HFFc6 (cell line): ENCODE measurements around the gene WFDC11. TPM values are rescaled to one million over a fixed set of nuclear protein-coding genes. Genes with fewer than 3 reads are reported as not detected.
"Not testable (repeated sequence)": the region's sequence is repeated elsewhere in the genome, so short reads cannot be mapped to it uniquely, and the experiment has no call there.

Experiments
- DNase-seq: peaks from one replicate; pipeline ENCODE4 v3.0.0-alpha.2; 2018
- H3K27ac Mint-ChIP-seq: 2 replicates; pipeline ENCODE4 v1.8.0; 2020; ENCODE audit warnings: mild to moderate bottlenecking, mixed read lengths
- H3K27me3 Mint-ChIP-seq: 2 replicates; pipeline ENCODE4 v1.8.0; 2021; ENCODE audit warnings: mild to moderate bottlenecking, moderate library complexity, mixed read lengths; ENCODE audit not compliant: insufficient read depth
- H3K36me3 Mint-ChIP-seq: 2 replicates; pipeline ENCODE4 v1.8.0; 2021; ENCODE audit warnings: low read depth, mixed read lengths
- H3K4me1 Mint-ChIP-seq: 2 replicates; pipeline ENCODE4 v1.8.0; 2020; ENCODE audit warnings: low read depth, mixed read lengths
- H3K4me3 Mint-ChIP-seq: 2 replicates; pipeline ENCODE4 v1.8.0; 2020; ENCODE audit warnings: mild to moderate bottlenecking, moderate library complexity, mixed read lengths
- H3K9me3 Mint-ChIP-seq: 2 replicates; pipeline ENCODE4 v1.8.0; 2020; ENCODE audit warnings: mild to moderate bottlenecking, mixed read lengths
- total RNA-seq, 6 experiments: library from RNA; stranded (reverse); fragmentation: NEBNext Ultra II Directional; extraction: Animal tissue kit (Norgen Biotek cat#: 25700); gene quantifications; 2 replicates in 1 of 6; 3 replicates in 5 of 6; pipeline ENCODE4 v1.2.3, GENCODE V29; 2021
- TF ChIP-seq, protein P1 (sequence below): fragments of 200-600 bp; sonication (generic); IDR thresholded peaks from 2 replicates; pipeline ENCODE4 v1.5.0; 2021; ENCODE audit warnings: antibody characterized with exemption, mild to moderate bottlenecking

The WFDC11 gene
- total RNA-seq, 6 experiments from 2014 or later, result not detected

DNA sequence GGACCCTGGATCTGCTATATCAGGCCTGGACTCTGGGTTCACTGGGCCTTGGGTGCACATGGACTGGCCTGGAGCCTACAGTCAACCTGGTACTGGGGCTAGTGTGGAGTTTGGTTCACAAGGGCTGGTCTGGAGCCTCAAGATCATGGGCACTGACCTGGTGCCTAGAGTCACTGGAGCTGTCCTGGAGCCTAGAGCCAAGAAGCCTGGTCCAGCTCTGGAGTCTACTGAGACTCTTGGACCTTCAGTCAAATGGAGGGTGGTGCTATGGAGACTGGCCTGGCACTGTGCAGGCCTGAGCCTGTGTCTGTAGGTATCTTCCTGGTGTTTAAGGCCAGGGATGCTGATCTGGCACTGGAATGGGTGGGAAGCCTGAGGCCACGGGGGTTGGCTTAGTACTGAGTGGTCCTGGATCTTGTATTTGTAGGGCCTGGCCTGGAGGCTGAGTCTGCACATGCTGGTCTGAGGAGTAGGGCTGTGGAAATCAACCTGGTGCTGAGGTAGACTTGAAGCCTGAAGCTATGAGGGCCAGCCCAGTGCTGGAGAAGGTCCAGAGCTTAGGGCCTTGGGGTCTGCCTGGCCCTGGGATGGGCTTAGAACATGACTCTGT is 22.5 kb downstream of the WFDC11 start:
- no peak overlapping the region for H3K27ac Mint-ChIP-seq
- no peak for DNase-seq
- TF ChIP-seq, protein P1, sequence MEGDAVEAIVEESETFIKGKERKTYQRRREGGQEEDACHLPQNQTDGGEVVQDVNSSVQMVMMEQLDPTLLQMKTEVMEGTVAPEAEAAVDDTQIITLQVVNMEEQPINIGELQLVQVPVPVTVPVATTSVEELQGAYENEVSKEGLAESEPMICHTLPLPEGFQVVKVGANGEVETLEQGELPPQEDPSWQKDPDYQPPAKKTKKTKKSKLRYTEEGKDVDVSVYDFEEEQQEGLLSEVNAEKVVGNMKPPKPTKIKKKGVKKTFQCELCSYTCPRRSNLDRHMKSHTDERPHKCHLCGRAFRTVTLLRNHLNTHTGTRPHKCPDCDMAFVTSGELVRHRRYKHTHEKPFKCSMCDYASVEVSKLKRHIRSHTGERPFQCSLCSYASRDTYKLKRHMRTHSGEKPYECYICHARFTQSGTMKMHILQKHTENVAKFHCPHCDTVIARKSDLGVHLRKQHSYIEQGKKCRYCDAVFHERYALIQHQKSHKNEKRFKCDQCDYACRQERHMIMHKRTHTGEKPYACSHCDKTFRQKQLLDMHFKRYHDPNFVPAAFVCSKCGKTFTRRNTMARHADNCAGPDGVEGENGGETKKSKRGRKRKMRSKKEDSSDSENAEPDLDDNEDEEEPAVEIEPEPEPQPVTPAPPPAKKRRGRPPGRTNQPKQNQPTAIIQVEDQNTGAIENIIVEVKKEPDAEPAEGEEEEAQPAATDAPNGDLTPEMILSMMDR, result no peak
- no peak overlapping the region for H3K4me3 Mint-ChIP-seq
- no peaks in the 10 kb centered on the region for H3K9me3 Mint-ChIP-seq
- H3K27me3 Mint-ChIP-seq, result peaks cover 4% of the 10 kb centered on the region
- no peaks in the 10 kb centered on the region for H3K4me1 Mint-ChIP-seq
- no peaks in the 10 kb centered on the region for H3K36me3 Mint-ChIP-seq

DNA sequence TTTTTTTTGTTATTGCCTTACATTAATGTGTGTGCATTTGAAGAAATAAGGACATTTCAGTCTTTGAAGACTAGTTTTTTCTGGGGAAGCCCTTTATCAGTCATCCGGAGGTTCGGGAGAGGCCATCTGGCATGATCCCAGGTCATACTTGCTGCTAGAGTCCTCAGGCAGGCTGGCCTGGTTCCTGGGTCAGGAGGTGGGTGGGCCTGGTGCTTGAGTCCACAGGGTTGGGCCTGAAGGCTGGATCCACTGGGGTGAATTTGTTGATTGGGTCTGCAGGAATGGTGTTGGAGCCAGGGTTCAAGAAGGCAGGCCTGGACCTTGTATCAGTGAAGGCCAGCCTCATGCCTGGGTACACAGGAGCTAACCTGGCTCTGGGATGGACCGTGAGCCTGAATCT is 23.2 kb downstream of the WFDC11 start:
- no peaks in the 10 kb centered on the region for H3K9me3 Mint-ChIP-seq
- no peak overlapping the region for H3K27ac Mint-ChIP-seq
- TF ChIP-seq, protein P1, result no peak
- no peaks in the 10 kb centered on the region for H3K4me1 Mint-ChIP-seq
- peaks cover 3% of the 10 kb centered on the region for H3K27me3 Mint-ChIP-seq
- no peak for DNase-seq
- no peak overlapping the region for H3K4me3 Mint-ChIP-seq
- H3K36me3 Mint-ChIP-seq, result no peaks in the 10 kb centered on the region

DNA sequence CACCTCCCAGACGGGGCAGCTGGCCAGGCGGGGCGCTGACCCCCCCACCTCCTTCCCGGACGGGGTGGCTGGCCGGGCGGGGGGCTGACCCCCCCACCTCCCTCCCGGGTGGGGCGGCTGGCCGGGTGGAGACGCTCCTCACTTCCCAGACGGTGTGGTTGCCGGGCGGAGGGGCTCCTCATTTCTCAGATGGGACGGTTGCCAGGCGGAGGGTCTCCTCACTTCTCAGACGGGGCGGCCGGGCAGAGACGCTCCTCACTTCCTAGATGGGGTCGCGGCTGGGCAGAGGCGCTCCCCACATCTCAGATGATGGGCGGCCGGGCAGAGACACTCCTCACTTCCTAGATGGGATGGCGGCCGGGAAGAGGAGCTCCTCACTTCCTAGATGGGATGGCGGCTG is 24.2 kb downstream of the WFDC11 start:
- not testable (repeated sequence) for DNase-seq, H3K27me3 Mint-ChIP-seq, H3K4me3 Mint-ChIP-seq, H3K4me1 Mint-ChIP-seq, H3K9me3 Mint-ChIP-seq, H3K27ac Mint-ChIP-seq, H3K36me3 Mint-ChIP-seq

DNA sequence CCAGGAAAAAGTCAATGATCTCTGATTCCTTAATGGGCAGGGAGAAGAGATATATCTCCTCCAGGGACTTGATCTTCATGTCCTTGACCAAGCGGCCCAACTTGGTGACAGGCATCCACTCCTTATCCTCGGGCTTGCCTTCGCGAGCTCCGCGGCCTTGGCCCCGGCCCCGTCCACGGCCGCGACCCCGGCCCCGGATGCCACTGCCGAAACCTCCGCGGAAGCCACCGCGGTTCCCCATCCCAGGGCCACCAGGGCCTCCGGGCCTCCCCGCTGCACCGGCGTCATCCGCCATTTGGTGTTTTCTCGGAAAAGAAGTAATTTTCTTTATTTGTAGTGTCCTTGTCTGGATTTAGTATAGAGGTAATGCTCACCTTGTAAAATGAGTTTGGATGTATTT is 29.0 kb downstream of the WFDC11 start:
- H3K27ac Mint-ChIP-seq, H3K9me3 Mint-ChIP-seq, H3K27me3 Mint-ChIP-seq, H3K4me3 Mint-ChIP-seq, H3K4me1 Mint-ChIP-seq, DNase-seq, H3K36me3 Mint-ChIP-seq: not testable (repeated sequence)

DNA sequence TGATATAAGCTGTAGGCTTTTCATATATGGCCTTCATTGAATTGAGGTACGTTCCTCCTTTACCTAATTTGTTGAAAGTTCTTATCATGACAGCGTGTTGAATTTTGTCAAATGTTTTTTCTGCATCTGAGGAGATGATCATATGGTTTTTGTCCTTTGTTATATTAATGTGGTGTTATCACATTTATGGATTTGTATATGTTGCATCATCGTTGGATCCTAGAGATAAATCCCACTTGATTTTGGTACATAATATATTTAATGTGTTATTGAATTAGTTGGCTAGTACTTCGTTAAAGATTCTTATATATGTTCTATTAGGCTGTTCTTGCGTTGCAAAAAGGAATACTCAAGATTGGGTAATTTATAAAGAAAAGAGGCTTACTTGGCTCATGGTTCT is 30.4 kb downstream of the WFDC11 start:
- no peak for DNase-seq
- H3K9me3 Mint-ChIP-seq, result no peaks in the 10 kb centered on the region
- no peak overlapping the region for H3K27ac Mint-ChIP-seq
- H3K27me3 Mint-ChIP-seq, result peaks cover 7% of the 10 kb centered on the region
- TF ChIP-seq, protein P1, result no peak
- H3K4me1 Mint-ChIP-seq, result no peaks in the 10 kb centered on the region
- H3K36me3 Mint-ChIP-seq, result no peaks in the 10 kb centered on the region
- H3K4me3 Mint-ChIP-seq, result no peak overlapping the region

DNA sequence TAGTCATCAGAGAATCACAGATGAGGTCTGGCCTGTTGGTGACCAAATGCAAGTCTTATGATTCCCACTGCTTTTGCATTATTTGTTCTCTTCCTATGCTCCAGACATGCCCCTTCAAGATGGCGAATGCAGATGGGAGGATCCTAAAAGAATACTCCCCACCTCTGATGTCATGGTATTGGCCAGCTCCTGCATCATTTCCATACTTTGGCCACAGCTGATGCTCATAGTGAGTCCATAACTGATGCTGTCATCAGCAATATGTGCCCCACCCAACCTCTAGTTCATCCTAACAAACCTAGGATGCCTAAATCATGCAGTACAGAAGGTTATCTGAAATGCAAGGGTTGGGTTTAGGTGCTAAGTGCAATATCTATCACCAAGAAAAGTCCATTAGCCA is 33.5 kb downstream of the WFDC11 start:
- TF ChIP-seq, protein P1, result no peak
- H3K27ac Mint-ChIP-seq, result no peak overlapping the region
- H3K4me3 Mint-ChIP-seq, result no peak overlapping the region
- H3K9me3 Mint-ChIP-seq, result no peaks in the 10 kb centered on the region
- H3K4me1 Mint-ChIP-seq, result no peaks in the 10 kb centered on the region
- H3K27me3 Mint-ChIP-seq, result peaks cover 4% of the 10 kb centered on the region
- DNase-seq, result no peak
- H3K36me3 Mint-ChIP-seq, result no peaks in the 10 kb centered on the region

DNA sequence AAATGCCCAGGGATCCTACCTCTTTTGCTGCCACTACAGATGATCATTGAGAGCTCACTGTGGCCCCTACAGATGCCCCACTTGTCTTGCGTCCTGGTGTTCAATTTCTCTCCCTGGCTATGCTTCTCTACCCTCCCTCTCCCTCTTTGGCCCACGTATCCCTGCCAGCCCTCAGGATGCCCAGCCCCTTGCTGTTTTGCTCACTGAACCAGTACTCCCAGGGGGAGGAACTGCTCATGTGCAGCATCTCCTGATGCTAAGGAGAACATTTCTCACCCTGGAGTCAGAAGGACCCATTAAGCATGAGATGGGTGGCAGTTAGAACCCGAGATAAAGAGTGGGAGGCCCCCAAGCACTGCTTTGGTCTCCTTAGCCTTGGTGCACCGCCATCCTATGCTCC is 38.9 kb downstream of the WFDC11 start, which contains the start of gene WFDC9:
Gene WFDC9, minus strand, starts transcription at position 101 of the 400 bp plus-strand sequence. CDS start 21,103 bp downstream, outside the sequence.
- Mint-ChIP-seq H3K9me3 (no peaks in the 10 kb centered on the region), H3K4me3 (no peak within 1 kb of the TSS), H3K27ac (no peak within 1 kb of the TSS), H3K36me3 (no peaks in the 10 kb centered on the region), H3K4me1 (peaks cover 7% of the 10 kb centered on the region; the same call in 1 of the 2 replicates), H3K27me3 (peaks cover 2% of the 10 kb centered on the region)
- TF ChIP-seq, protein P1, result no peak
- DNase-seq, result no peak
